Activated naive CD4-positive, alpha-beta T cell (primary cell): ENCODE results near the gene SCYGR6.

ENCODE experiments used
- DNase-seq, 4 experiments: peaks; one replicate each; lab custom pipeline; 2025; lab: John Stamatoyannopoulos, UW

SCYGR6 gene

GRCh38 chr2:227713291-227713690, 11.3 kb downstream of the SCYGR6 start:
- DNase-seq: no peak

DNA sequence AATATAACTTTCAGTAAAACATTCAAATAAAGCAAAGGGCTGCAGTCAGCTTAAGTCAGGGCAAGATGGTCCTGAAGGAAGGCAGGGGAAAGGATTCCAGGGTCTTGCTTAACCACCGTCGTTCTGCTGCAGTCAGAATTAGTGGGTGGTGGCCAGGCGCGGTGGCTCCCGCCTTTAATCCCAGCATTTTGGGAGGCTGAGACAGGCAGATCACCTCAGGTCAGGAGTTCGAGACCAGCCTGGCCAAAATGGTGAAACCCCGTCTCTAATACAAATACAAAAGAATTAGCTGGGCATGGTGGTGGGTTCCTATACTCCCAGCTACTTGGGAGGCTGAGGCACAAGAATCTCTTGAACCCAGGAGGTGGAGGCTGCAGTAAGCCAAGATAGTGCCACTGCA, 13.6 kb downstream of the SCYGR6 start:
- DNase-seq: no peak

- no peak for DNase-seq
Observed at GRCh38 chr2:227707390-227707789, 17.2 kb downstream of the SCYGR6 start.

- DNase-seq: no peak
Observed at GRCh38 chr2:227706859-227707258, 17.7 kb downstream of the SCYGR6 start.

- no peak for DNase-seq
Observed at GRCh38 chr2:227703961-227704360, 20.6 kb downstream of the SCYGR6 start.

DNA sequence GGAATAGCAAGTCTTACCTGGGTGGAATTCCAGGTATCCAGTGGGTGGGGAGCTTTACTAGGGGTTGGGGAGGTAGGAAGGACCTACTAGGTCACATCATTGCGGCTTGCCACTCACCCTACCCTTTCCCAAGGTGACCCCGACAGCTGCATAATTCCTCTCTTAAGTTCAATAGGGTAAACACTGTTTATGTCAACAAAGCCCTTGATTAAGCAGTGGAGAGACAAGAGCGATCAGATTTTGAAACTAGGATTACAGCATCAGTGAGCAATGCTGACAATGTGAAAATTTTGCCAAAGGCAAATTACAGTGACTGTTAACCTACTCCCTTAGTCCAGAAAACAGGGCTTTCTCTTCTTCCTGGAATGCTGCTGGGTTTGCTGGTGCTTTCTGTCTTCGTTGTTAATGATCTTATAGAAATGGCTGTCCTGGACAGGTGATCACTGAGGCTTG, 21.3 kb downstream of the SCYGR6 start:
- DNase-seq: no peak

- DNase-seq: no peak
Observed at GRCh38 chr2:227701556-227701955, 23.0 kb downstream of the SCYGR6 start.

GRCh38 chr2:227696990-227697679, 27.4 kb downstream of the SCYGR6 start:
- DNase-seq: no peak

- no peak for DNase-seq
Observed at GRCh38 chr2:227687189-227687588, 37.4 kb downstream of the SCYGR6 start.

- DNase-seq: no peak
Observed at GRCh38 chr2:227684258-227684657, 40.3 kb downstream of the SCYGR6 start.

- DNase-seq: no peak
Observed at GRCh38 chr2:227677928-227678327, 46.6 kb downstream of the SCYGR6 start.

GRCh38 chr2:227674485-227674884, 50.1 kb downstream of the SCYGR6 start:
- no peak for DNase-seq
